Jurkat, Clone E6-1 (cell line): ENCODE data around the gene ATP5F1D.

ENCODE experiments used
- DNase-seq: peaks from one replicate; pipeline ENCODE4 v3.0.0-alpha.2; 2011; ENCODE audit warnings: low read depth, low spot score
- H3K4me3 ChIP-seq: 2 replicates; pipeline ENCODE4 v1.5.1; 2011; ENCODE audit warnings: mild to moderate bottlenecking, low read length, control low read depth, moderate library complexity

ATP5F1D gene

GRCh38 chr19:1253514-1254080, 12.0 kb downstream of the ATP5F1D start:
- no peak for DNase-seq
- H3K4me3 ChIP-seq, result peak overlapping the region; percentile 82; the same call in 1 of the 2 replicates

GRCh38 chr19:1254081-1254527, 12.6 kb downstream of the ATP5F1D start:
- no peak for DNase-seq
- H3K4me3 ChIP-seq, result no peak overlapping the region

- DNase-seq, result no peak
- H3K4me3 ChIP-seq, result no peak overlapping the region
Measured at GRCh38 chr19:1254530-1255185, 13.1 kb downstream of the ATP5F1D start.

- DNase-seq, result no peak
- H3K4me3 ChIP-seq, result no peak overlapping the region
Measured at GRCh38 chr19:1255186-1256161, 13.9 kb downstream of the ATP5F1D start.

- no peak for DNase-seq
- H3K4me3 ChIP-seq, result no peak overlapping the region
Measured at GRCh38 chr19:1256646-1257474, 15.3 kb downstream of the ATP5F1D start.

- no peak overlapping the region for H3K4me3 ChIP-seq
- DNase-seq, result no peak
Measured at GRCh38 chr19:1257475-1258162, 16.1 kb downstream of the ATP5F1D start.

GRCh38 chr19:1258163-1258492, 16.6 kb downstream of the ATP5F1D start:
- no peak overlapping the region for H3K4me3 ChIP-seq
- DNase-seq, result no peak

- no peak for DNase-seq
- peak overlapping the region; percentile 50 for H3K4me3 ChIP-seq
Measured at GRCh38 chr19:1258707-1259205, 17.2 kb downstream of the ATP5F1D start.

- H3K4me3 ChIP-seq, result peak overlapping the region; percentile 50
- peak; percentile 69 for DNase-seq
Measured at GRCh38 chr19:1259206-1259875, 17.8 kb downstream of the ATP5F1D start.

- DNase-seq, result no peak
- H3K4me3 ChIP-seq, result peak overlapping the region; percentile 50
Measured at GRCh38 chr19:1259876-1260748, 18.6 kb downstream of the ATP5F1D start.

GRCh38 chr19:1260749-1261537, 19.4 kb downstream of the ATP5F1D start:
- H3K4me3 ChIP-seq, result peak overlapping the region; percentile 89
- DNase-seq, result peak; percentile 94

GRCh38 chr19:1261538-1261797, 19.9 kb downstream of the ATP5F1D start:
- DNase-seq, result no peak
- peak overlapping the region; percentile 89 for H3K4me3 ChIP-seq

- DNase-seq, result no peak
- peak overlapping the region; percentile 89 for H3K4me3 ChIP-seq
Measured at GRCh38 chr19:1261798-1262622, 20.5 kb downstream of the ATP5F1D start.

- DNase-seq, result no peak
Measured at GRCh38 chr19:1262623-1263123, 21.1 kb downstream of the ATP5F1D start.

GRCh38 chr19:1263188-1263587, 21.6 kb downstream of the ATP5F1D start:
- no peak for DNase-seq
- H3K4me3 ChIP-seq, result no peak overlapping the region

More at GRCh38 chr19:1262623-1263123, 21.1 kb downstream of the ATP5F1D start:
- H3K4me3 ChIP-seq, result no peak overlapping the region
